HG03103 (cell line): ENCODE measurements around the gene WNT16.
"Not testable (repeated sequence)": the region's sequence is repeated elsewhere in the genome, so short reads cannot be mapped to it uniquely, and the experiment has no call there.

Experiments used
- ATAC-seq: cut with Tn5 transposase; IDR thresholded peaks from one replicate; pipeline ENCODE4 v1.9.1; 2021; ENCODE audit warnings: low read depth; ENCODE audit not compliant: unreplicated experiment

The WNT16 gene

GRCh38 chr7:121328508-121329190 is at the start of gene WNT16:
WNT16 (plus strand) TSS chr7:121329000; CDS start chr7:121329293, 293 bp downstream.
- no peak for ATAC-seq

GRCh38 chr7:121279060-121279620 is 49.7 kb upstream of the WNT16 start:
- ATAC-seq: peak; percentile 12

- no peak for ATAC-seq
These were observed 49.0 kb upstream of the WNT16 start for GRCh38 chr7:121279822-121280221.

- ATAC-seq: no peak
These were observed 48.1 kb upstream of the WNT16 start for GRCh38 chr7:121280656-121281055.

GRCh38 chr7:121282129-121282528 is 46.7 kb upstream of the WNT16 start:
- ATAC-seq: no peak

GRCh38 chr7:121285066-121285667 is 43.6 kb upstream of the WNT16 start:
- no peak for ATAC-seq

GRCh38 chr7:121286186-121286585 is 42.6 kb upstream of the WNT16 start:
- no peak for ATAC-seq

- no peak for ATAC-seq
These were observed 41.8 kb upstream of the WNT16 start for GRCh38 chr7:121286742-121287734.

- no peak for ATAC-seq
These were observed 39.9 kb upstream of the WNT16 start for GRCh38 chr7:121288894-121289293.

GRCh38 chr7:121289930-121290329 is 38.9 kb upstream of the WNT16 start:
- ATAC-seq: not testable (repeated sequence)

GRCh38 chr7:121294448-121294992 is 34.3 kb upstream of the WNT16 start:
- ATAC-seq: no peak

GRCh38 chr7:121297843-121298242 is 31.0 kb upstream of the WNT16 start:
- no peak for ATAC-seq

GRCh38 chr7:121298831-121299239 is 30.0 kb upstream of the WNT16 start:
- no peak for ATAC-seq

GRCh38 chr7:121300685-121301420 is 27.9 kb upstream of the WNT16 start:
- ATAC-seq: no peak

GRCh38 chr7:121301446-121302213 is 27.2 kb upstream of the WNT16 start:
- no peak for ATAC-seq

GRCh38 chr7:121302214-121302745 is 26.5 kb upstream of the WNT16 start:
- ATAC-seq: peak; percentile 97

- ATAC-seq: no peak
These were observed 25.2 kb upstream of the WNT16 start for GRCh38 chr7:121303422-121304101.

- ATAC-seq: no peak
These were observed 24.6 kb upstream of the WNT16 start for GRCh38 chr7:121304102-121304658.
